HAP-1 (cell line): ENCODE data around the gene SIGLEC6.
A peak's percentile ranks its signal among the peaks of the same experiment; 100 is the strongest.

Experiments
- DNase-seq, 2 experiments: peaks; one replicate each; pipeline ENCODE4 v3.0.0-alpha.2; 2016 to 2020; ENCODE audit warnings: low spot score in 2 of 2
- H3K27me3 ChIP-seq: fragments of 250-450 bp; sonication (Bioruptor Pico); 2 replicates; pipeline ENCODE4 v1.5.1; 2020; ENCODE audit warnings: low read depth, mild to moderate bottlenecking, moderate library complexity
- H3K36me3 ChIP-seq: fragments of 250-450 bp; sonication (Bioruptor Pico); replicated peaks from 2 replicates; pipeline ENCODE4 v1.5.1; 2020; ENCODE audit warnings: mild to moderate bottlenecking
- H3K4me1 ChIP-seq: fragments of 250-450 bp; sonication (Bioruptor Pico); 2 replicates; pipeline ENCODE4 v1.5.1; 2020; ENCODE audit warnings: mild to moderate bottlenecking
- H3K4me3 ChIP-seq: fragments of 250-450 bp; sonication (Bioruptor Pico); 2 replicates; pipeline ENCODE4 v1.5.1; 2020; ENCODE audit warnings: mild to moderate bottlenecking, moderate library complexity
- H3K9me3 ChIP-seq: fragments of 250-450 bp; sonication (Bioruptor Pico); 2 replicates; pipeline ENCODE4 v1.5.1; 2020; ENCODE audit warnings: mild to moderate bottlenecking, moderate library complexity
- in situ Hi-C: fragments of 300-500 bp; cut with MboI; formaldehyde crosslinking; loops from 3 replicates; pipeline ENCODE4 v1.14.3; 2020; ENCODE audit warnings: low sequenced_read_pairs, inconsistent platforms, mixed read lengths

SIGLEC6 gene

GRCh38 chr19:51542699-51543098 lies 11.2 kb upstream of the SIGLEC6 start:
- H3K27me3 ChIP-seq: no peaks in the 10 kb centered on the region
- H3K36me3 ChIP-seq: no peaks in the 10 kb centered on the region
- no peak overlapping the region for H3K4me3 ChIP-seq
- H3K9me3 ChIP-seq: no peaks in the 10 kb centered on the region
- no peaks in the 10 kb centered on the region for H3K4me1 ChIP-seq
- no peak for DNase-seq
- in situ Hi-C loops: no loop called here

- no peaks in the 10 kb centered on the region for H3K27me3 ChIP-seq
- no peaks in the 10 kb centered on the region for H3K9me3 ChIP-seq
- H3K4me3 ChIP-seq: no peak overlapping the region
- no peak for DNase-seq
- H3K4me1 ChIP-seq: no peaks in the 10 kb centered on the region
- in situ Hi-C loops: no loop called here
- H3K36me3 ChIP-seq: no peaks in the 10 kb centered on the region
Observed at GRCh38 chr19:51541458-51542357, 10.2 kb upstream of the SIGLEC6 start.

GRCh38 chr19:51539821-51540366 lies 8.4 kb upstream of the SIGLEC6 start:
- Histone ChIP-seq H3K36me3 (no peaks in the 10 kb centered on the region), H3K4me3 (no peak overlapping the region), H3K9me3 (no peaks in the 10 kb centered on the region), H3K4me1 (no peaks in the 10 kb centered on the region), H3K27me3 (no peaks in the 10 kb centered on the region)
- no peak for DNase-seq
- in situ Hi-C loops: no loop called here

- Histone ChIP-seq H3K36me3 (no peaks in the 10 kb centered on the region), H3K4me1 (no peaks in the 10 kb centered on the region), H3K9me3 (no peaks in the 10 kb centered on the region), H3K4me3 (no peak overlapping the region), H3K27me3 (peaks cover 15% of the 10 kb centered on the region)
- in situ Hi-C loops: no loop called here
- DNase-seq: no peak
Observed at GRCh38 chr19:51535535-51535934, 4.1 kb upstream of the SIGLEC6 start.

GRCh38 chr19:51530616-51531015 lies 854 bp downstream of the SIGLEC6 start:
- DNase-seq: no peak
- peaks cover 15% of the 10 kb centered on the region for H3K27me3 ChIP-seq
- H3K36me3 ChIP-seq: no peaks in the 10 kb centered on the region
- H3K4me3 ChIP-seq: no peak overlapping the region
- in situ Hi-C loops: no loop called here
- H3K4me1 ChIP-seq: no peaks in the 10 kb centered on the region
- H3K9me3 ChIP-seq: no peaks in the 10 kb centered on the region

- Histone ChIP-seq H3K4me3 (no peak overlapping the region), H3K36me3 (no peaks in the 10 kb centered on the region), H3K9me3 (no peaks in the 10 kb centered on the region), H3K27me3 (peaks cover 12% of the 10 kb centered on the region), H3K4me1 (no peaks in the 10 kb centered on the region)
- no peak for DNase-seq
- in situ Hi-C loops: no loop called here
Observed at GRCh38 chr19:51529301-51529700, 2.2 kb downstream of the SIGLEC6 start.

GRCh38 chr19:51525651-51526050 lies 5.8 kb downstream of the SIGLEC6 start:
- no peak overlapping the region for H3K4me3 ChIP-seq
- no peak for DNase-seq
- no peaks in the 10 kb centered on the region for H3K4me1 ChIP-seq
- H3K27me3 ChIP-seq: no peaks in the 10 kb centered on the region; the same call in 1 of the 2 replicates
- in situ Hi-C loops: no loop called here
- H3K9me3 ChIP-seq: no peaks in the 10 kb centered on the region
- no peaks in the 10 kb centered on the region for H3K36me3 ChIP-seq

- in situ Hi-C loops: no loop called here
- DNase-seq: no peak
- Histone ChIP-seq H3K4me1 (no peaks in the 10 kb centered on the region), H3K4me3 (no peak overlapping the region), H3K27me3 (no peaks in the 10 kb centered on the region), H3K9me3 (no peaks in the 10 kb centered on the region), H3K36me3 (no peaks in the 10 kb centered on the region)
Observed at GRCh38 chr19:51524666-51525264, 6.7 kb downstream of the SIGLEC6 start.

GRCh38 chr19:51521781-51522180 lies 9.7 kb downstream of the SIGLEC6 start:
- no peak for DNase-seq
- in situ Hi-C loops: no loop called here
- H3K27me3 ChIP-seq: no peaks in the 10 kb centered on the region
- no peaks in the 10 kb centered on the region for H3K4me1 ChIP-seq
- no peaks in the 10 kb centered on the region for H3K9me3 ChIP-seq
- no peak overlapping the region for H3K4me3 ChIP-seq
- no peaks in the 10 kb centered on the region for H3K36me3 ChIP-seq

GRCh38 chr19:51521357-51521756 lies 10.1 kb downstream of the SIGLEC6 start:
- H3K27me3 ChIP-seq: no peaks in the 10 kb centered on the region
- no peaks in the 10 kb centered on the region for H3K4me1 ChIP-seq
- no peaks in the 10 kb centered on the region for H3K36me3 ChIP-seq
- H3K4me3 ChIP-seq: no peak overlapping the region
- no peaks in the 10 kb centered on the region for H3K9me3 ChIP-seq
- in situ Hi-C loops: no loop called here
- DNase-seq: no peak

GRCh38 chr19:51520728-51521127 lies 10.7 kb downstream of the SIGLEC6 start:
- DNase-seq: no peak

GRCh38 chr19:51514866-51515481 lies 16.5 kb downstream of the SIGLEC6 start:
- DNase-seq: peak; percentile 13 to 22
- H3K27me3 ChIP-seq: no peaks in the 10 kb centered on the region
- in situ Hi-C loops: no loop called here
- H3K9me3 ChIP-seq: no peaks in the 10 kb centered on the region
- no peak overlapping the region for H3K4me3 ChIP-seq
- no peaks in the 10 kb centered on the region for H3K36me3 ChIP-seq
- H3K4me1 ChIP-seq: no peaks in the 10 kb centered on the region

More at GRCh38 chr19:51520728-51521127, 10.7 kb downstream of the SIGLEC6 start:
- no peaks in the 10 kb centered on the region for H3K4me1 ChIP-seq
- no peaks in the 10 kb centered on the region for H3K27me3 ChIP-seq
- no peaks in the 10 kb centered on the region for H3K9me3 ChIP-seq
- in situ Hi-C loops: no loop called here
- H3K4me3 ChIP-seq: no peak overlapping the region
- H3K36me3 ChIP-seq: no peaks in the 10 kb centered on the region

GRCh38 chr19:51513968-51514367 lies 17.5 kb downstream of the SIGLEC6 start:
- DNase-seq: no peak
- no peaks in the 10 kb centered on the region for H3K27me3 ChIP-seq
- H3K9me3 ChIP-seq: no peaks in the 10 kb centered on the region
- H3K4me1 ChIP-seq: no peaks in the 10 kb centered on the region
- no peak overlapping the region for H3K4me3 ChIP-seq
- in situ Hi-C loops: no loop called here
- no peaks in the 10 kb centered on the region for H3K36me3 ChIP-seq

GRCh38 chr19:51511353-51511752 lies 20.1 kb downstream of the SIGLEC6 start:
- Histone ChIP-seq H3K36me3 (no peaks in the 10 kb centered on the region), H3K4me1 (no peaks in the 10 kb centered on the region), H3K4me3 (no peak overlapping the region), H3K27me3 (no peaks in the 10 kb centered on the region), H3K9me3 (no peaks in the 10 kb centered on the region)
- in situ Hi-C loops: no loop called here
- peak in 1 of 2 experiments; percentile 46 for DNase-seq
